Stimulated activated CD4-positive, alpha-beta T cell treated with anti-CD3 and anti-CD28 coated beads, Interleukin-2, amount 100 ng/mL, for 48 hours (primary cell): ENCODE measurements around the gene EXOC6B.

Experiments used
- DNase-seq, 2 donors: peaks; one replicate each; pipeline ENCODE4 v3.0.0-alpha.2; 2020

The EXOC6B gene

GRCh38 chr2:72198532-72199241, 627.1 kb downstream of the EXOC6B start:
- no peak for DNase-seq

DNA sequence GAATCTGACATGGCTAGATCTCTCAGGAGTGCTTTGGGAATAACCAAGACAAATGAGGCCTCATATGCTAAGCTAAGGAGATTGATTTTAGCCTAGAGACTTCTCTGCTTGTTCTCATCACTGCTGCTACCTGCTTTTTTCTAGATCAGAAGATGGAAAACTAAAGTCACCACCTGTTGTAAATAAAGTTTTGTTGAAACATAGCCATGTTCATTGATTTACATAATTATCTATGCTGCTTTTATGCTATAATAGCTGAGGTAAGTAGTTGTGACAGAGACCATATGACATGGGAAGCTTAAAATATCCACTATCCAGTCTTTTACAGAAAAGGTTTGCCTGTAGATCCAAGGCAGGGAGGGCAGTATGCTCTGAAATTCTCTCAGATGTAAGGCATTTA, 632.1 kb downstream of the EXOC6B start:
- no peak for DNase-seq

DNA sequence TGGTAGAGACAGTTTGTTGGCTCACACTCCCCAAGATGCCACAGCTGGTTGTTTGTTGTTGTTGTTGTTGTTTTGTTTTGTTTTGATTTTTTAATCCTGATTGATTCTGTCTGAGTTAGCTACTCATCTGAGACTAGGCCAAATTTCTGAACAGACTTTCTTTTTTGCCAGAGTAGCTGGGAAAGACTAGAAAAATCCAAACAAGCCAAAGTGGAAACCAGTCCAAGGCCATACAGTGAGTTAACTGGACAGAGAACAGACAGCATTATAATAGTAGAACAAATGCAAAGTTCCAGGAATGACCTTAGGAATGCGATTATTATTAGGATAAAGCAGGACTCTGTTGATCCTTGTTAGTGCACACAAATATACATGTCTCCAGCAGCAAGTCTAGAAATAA, 634.4 kb downstream of the EXOC6B start:
- DNase-seq: no peak

DNA sequence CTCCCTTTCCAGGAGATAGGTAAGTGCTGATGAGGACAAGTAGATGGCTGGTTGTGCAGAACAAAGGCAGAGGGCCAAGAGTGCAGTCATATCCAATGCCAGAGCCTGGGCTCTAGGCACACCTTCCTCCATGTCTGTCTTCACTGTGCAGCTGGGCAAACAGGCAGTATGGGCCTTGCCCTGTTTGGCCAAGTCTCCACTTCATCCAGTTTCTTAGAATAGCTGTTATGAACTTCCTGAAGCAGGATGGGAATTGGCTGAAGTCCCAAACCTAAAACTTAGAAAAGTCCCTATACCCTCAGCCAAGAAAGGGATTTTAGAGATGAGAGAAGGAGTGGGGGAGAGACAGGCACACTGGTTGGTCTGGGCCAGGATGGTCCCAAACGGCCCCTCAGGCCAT, 640.6 kb downstream of the EXOC6B start:
- no peak for DNase-seq

DNA sequence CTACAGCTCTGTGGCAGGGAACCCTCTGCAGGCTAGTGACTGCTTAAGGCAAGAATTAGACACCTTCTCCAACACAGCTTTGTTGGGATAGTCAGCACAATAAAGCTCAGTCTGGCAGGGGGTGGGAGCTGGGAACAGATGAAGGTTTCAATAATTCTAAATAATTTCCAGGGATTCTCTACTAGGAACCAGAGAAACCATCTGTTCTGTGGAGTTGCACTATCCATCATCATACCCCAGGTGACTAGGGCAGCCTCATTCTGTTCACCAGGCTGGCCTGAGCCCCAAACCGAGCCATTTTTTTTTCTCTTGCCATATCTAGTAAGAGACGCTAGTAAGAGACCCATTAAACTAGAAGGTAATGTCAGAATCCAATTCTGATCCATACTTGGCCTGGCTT, 642.4 kb downstream of the EXOC6B start:
- no peak for DNase-seq

DNA sequence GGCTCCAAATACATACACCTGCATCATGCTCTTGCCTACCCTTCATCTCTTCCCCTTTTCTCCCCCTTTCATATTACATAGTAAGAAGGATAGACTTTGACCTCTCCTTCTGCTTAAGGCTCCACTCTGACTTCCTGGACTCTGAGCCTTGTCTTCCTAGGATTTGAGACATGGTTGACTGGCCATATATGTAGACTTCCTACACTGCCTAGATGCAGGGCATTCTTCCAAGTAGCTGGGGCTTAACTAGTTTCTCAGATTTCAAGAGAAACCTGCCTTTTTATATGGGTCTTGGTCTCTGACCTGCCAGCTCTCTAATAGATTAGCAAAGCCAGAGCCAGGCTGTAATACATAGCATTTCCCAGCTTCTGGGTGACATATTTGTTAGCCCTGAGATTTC, 642.8 kb downstream of the EXOC6B start:
- DNase-seq: no peak

GRCh38 chr2:72182547-72182946, 643.3 kb downstream of the EXOC6B start:
- no peak for DNase-seq

DNA sequence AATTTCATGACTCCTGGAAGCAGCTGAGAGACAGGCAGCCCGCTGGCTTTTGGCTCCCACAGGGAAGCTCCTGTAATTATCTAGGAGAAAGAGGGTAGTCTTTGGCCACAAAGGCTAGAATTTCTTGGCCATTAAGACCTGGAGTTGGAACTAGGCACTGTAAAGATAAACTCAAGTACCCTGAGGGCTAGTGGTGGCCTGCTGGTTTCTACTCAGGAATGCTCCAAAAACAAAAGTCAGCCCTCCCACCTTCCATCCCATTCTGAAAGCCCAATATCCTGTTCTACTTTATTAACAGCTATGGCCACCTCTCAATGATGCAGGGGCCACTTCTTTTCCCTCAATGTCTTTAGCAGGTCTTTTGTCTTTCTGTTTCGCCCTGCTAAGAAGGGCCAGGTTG, 644.2 kb downstream of the EXOC6B start:
- DNase-seq: no peak

- DNase-seq: no peak
Measured at GRCh38 chr2:72180351-72180750, 645.5 kb downstream of the EXOC6B start.

DNA sequence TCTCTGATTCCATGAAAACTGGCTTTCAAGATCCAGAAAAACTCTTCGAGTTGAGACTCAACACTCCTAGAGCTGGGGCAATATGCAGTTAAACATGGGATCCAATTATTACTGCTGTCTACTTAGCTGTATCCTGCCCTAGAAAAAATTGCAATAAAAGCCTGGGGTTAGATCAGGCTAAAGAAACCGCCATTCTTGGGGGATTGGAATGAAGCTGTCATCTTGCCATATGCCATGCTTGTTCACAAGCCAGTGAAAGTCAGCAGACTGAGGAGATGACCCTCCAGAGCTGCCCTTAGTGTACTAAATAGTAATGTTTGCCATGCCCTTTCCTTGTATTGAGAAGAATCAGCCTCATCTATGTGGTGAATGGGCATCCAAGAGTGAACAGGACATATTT, 647.3 kb downstream of the EXOC6B start:
- DNase-seq: no peak

GRCh38 chr2:72176281-72176680, 649.6 kb downstream of the EXOC6B start:
- DNase-seq: no peak

- no peak for DNase-seq
Measured at GRCh38 chr2:72175636-72176035, 650.2 kb downstream of the EXOC6B start.

- DNase-seq: no peak
Measured at GRCh38 chr2:72173640-72174321, 652.1 kb downstream of the EXOC6B start.

- no peak for DNase-seq
Measured at GRCh38 chr2:72172478-72172877, 653.4 kb downstream of the EXOC6B start.

GRCh38 chr2:72166279-72166678, 659.6 kb downstream of the EXOC6B start:
- no peak for DNase-seq

DNA sequence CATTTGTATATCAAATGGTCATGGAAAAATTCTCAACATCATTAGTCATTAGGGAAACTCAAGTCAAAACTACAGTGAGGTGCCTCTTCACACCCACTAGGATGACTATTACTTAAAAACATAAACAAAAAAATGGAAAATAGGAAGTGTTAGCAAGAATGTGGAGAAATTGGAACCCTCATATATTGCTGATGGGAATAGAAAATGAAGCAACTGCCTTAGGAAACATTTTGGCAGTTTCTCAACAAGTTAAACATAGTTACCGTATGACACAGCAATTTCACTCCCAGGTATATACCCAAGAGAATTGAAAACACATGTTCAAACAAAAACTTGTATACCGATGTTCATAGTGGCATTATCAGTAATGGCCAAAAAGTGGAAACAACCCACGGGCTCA, 660.0 kb downstream of the EXOC6B start:
- no peak for DNase-seq

DNA sequence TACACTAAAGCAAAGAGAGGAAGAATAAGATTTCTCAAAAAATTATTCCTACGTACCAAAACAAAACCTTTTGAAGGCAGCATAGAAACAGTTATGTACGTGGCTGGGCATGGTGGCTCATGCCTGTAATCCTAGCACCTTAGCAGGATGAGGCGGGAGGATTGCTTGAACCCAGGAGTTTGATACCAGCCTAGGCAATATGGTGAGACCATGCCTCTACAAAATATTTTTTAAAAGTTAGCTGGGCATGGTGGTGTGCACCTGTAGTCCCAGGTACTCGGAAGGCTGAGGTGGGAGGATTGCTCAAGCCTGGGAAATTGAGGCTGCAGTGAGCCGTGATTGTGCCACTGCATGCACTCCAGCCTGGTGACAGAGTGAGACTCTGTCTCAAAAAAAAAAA, 663.3 kb downstream of the EXOC6B start:
- no peak for DNase-seq

DNA sequence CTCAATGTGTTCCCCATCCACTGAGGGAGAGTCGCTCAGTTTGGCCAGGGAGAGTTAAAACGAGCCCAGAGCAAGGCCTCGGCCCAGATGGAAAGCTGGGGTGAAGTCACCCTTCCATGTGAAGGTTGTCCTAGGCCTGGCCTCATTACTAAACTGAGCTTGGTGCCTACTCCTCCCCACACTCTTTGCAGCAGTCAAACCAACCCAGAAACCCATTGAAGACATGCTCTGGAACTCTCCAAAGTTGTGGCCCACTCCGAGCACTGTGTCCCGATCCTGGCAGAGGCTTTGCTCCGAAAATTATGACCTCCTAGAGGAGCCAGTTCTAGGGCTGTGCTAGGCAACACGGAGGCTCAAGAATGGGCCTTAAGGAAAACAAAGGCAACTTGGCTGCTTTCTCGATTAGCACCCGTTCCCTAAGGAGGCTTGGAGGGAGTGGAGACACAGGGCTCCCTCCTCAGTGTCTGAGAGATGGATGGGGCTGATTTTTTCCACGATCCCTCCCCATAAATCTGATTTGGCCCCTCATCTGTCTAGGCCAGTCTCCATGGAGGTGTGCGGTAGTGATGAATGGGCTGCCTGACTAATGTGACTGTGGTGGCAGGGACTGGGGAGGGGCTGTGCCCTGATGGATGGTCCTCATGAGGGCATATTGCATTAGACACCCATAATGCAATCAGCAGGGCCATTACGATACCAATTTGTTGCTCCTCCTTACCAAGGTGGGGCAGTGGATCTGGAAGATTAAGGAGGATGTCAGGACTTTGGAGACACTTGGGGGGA, 666.4 kb downstream of the EXOC6B start:
- DNase-seq: no peak

- no peak for DNase-seq
Measured at GRCh38 chr2:72157871-72158771, 667.7 kb downstream of the EXOC6B start.

DNA sequence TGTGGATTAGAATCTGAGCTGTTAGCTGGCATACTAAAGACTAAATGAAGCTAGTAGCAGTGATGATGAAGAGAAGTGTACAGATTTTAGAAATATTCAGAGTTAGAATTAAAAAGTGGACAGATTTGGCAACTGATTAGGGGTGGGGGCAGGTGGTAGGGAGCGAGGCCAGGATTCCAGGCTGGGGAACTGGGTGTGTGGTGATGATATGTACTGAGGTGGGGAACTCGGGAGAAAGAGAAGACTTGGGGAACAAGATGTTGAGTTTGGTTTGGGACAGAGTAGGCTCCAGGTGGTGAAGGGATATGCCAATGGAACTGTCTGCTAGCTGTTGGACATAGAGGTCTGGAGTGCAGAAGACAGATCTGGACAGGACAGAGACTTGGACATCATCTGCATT, 669.0 kb downstream of the EXOC6B start:
- no peak for DNase-seq

GRCh38 chr2:72155737-72156136, 670.1 kb downstream of the EXOC6B start:
- no peak for DNase-seq

- DNase-seq: no peak
Measured at GRCh38 chr2:72155151-72155550, 670.7 kb downstream of the EXOC6B start.

DNA sequence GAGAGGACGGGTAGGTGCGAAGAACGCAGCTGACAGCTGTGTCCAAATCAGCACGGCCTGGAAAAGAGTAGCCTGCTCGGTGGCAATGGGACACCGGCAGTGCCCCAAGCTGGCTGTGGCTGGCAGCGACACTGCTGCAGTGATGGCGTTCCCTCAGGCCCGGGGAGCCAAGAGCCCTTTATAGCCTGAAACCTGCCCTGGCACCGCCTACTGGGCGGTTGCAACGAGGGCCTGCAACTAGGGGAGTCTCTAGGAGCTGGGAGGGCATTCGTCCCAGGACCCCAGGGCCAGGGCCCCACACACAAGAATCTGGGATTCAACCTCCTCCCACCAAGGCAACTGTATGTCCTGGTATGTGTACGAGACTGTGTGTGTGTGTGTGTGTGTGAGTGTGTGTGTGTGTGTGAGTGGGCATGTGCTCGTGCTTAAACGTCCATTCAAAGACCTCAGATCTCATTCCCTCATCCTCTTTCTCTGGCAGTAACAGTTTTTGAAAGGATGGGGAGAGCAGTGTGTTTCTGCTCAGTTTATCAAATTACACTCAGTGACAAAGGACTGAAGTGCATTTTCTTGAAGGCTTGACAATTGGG, 671.4 kb downstream of the EXOC6B start:
- no peak for DNase-seq
